Smooth muscle cell (in vitro differentiated cells): ENCODE data around the gene TMC5. TPM values are rescaled to one million over a fixed set of nuclear protein-coding genes. Genes with fewer than 3 reads are reported as not detected.

Source experiments
- DNase-seq: peaks from one replicate; lab custom pipeline; 2025; ENCODE audit not compliant: unreplicated experiment; lab: John Stamatoyannopoulos, UW
- H2AFZ ChIP-seq: fragments of 200-600 bp; sonication (generic); 2 replicates; pipeline ENCODE4 v1.6.0; 2016; ENCODE audit warnings: antibody characterized with exemption, low read depth, mild to moderate bottlenecking
- H3F3A ChIP-seq: fragments of 200-600 bp; sonication (generic); 2 replicates; pipeline ENCODE4 v1.6.0; 2017; ENCODE audit warnings: antibody characterized with exemption, low read depth
- H3K27ac ChIP-seq: fragments of 200-600 bp; sonication (generic); 2 replicates; pipeline ENCODE4 v1.5.1; 2016; ENCODE audit warnings: low read depth, mild to moderate bottlenecking
- H3K27me3 ChIP-seq: fragments of 200-600 bp; sonication (generic); 2 replicates; pipeline ENCODE4 v1.6.1; 2016; ENCODE audit warnings: low read depth, mild to moderate bottlenecking
- H3K36me3 ChIP-seq: fragments of 200-600 bp; sonication (generic); 2 replicates; pipeline ENCODE4 v1.5.1; 2016; ENCODE audit warnings: low read depth
- H3K4me1 ChIP-seq: fragments of 200-600 bp; sonication (generic); 2 replicates; pipeline ENCODE4 v1.5.1; 2016; ENCODE audit warnings: low read depth
- H3K4me2 ChIP-seq: fragments of 200-600 bp; sonication (generic); 2 replicates; pipeline ENCODE4 v1.6.0; 2016; ENCODE audit warnings: mild to moderate bottlenecking
- H3K4me3 ChIP-seq: fragments of 200-600 bp; sonication (generic); 2 replicates; pipeline ENCODE4 v1.5.1; 2016; ENCODE audit warnings: mild to moderate bottlenecking
- H3K79me2 ChIP-seq: fragments of 200-600 bp; sonication (generic); 2 replicates; pipeline ENCODE4 v1.6.0; 2016; ENCODE audit warnings: low read depth, mild to moderate bottlenecking
- H3K9ac ChIP-seq: fragments of 200-600 bp; sonication (generic); 2 replicates; pipeline ENCODE4 v1.6.0; 2016; ENCODE audit warnings: low read depth
- H3K9me3 ChIP-seq: fragments of 200-600 bp; sonication (generic); replicated peaks from 2 replicates; pipeline ENCODE4 v1.5.1; 2016; ENCODE audit warnings: low read depth
- H4K20me1 ChIP-seq: fragments of 200-600 bp; sonication (generic); 2 replicates; pipeline ENCODE4 v1.6.0; 2016; ENCODE audit warnings: low read depth
- CTCF ChIP-seq: fragments of 200-600 bp; sonication (generic); IDR thresholded peaks from 2 replicates; pipeline ENCODE4 v1.5.1; 2017; ENCODE audit warnings: borderline replicate concordance, mild to moderate bottlenecking, antibody characterized with exemption; ENCODE audit not compliant: insufficient read depth, poor library complexity, severe bottlenecking
- WGBS: methylation state at CpG from one replicate; pipeline ENCODE4 v1.1.7; 2016; ENCODE audit warnings: low lambda C conversion rate; 5-methylcytosine and 5-hydroxymethylcytosine counted together
- polyA plus RNA-seq: library from polyadenylated mRNA; unstranded; fragments of >200 nt; fragmentation: Nextera tagmentation; extraction: Ambion mirVana; gene quantifications from 2 replicates; pipeline ENCODE4 v1.2.1, GENCODE V29; 2016
- total RNA-seq: library from RNA; depleted of rRNA; stranded (reverse); fragments of >200 nt; gene quantifications from 2 replicates; pipeline ENCODE4 v1.2.3, GENCODE V29; 2014

TMC5 gene
- total and polyA plus RNA-seq, 2 experiments from 2014 or later = 0.18 TPM; not detected in 1

DNA sequence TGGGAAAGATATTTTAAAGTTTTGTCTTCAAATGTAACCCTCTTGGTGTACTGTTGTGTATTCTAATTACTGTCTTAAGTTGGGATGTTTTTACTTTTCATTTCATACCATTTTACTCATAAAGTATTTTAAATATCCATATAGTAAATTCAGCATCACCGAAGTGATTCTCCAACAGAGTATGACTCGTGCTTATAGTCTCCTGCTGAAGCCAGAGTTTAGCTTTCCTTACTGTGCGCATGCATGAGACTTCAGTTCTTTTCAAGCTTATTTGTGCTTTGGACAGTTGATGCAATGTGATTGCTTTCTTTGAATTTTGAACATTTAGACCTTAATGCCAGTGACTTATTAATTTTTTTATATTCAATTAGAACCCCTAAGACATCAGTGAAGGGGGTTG is 130.5 kb downstream of the TMC5 start:
- 96% methylated on average over 3 of the region's 3 CpGs for WGBS
- H3F3A ChIP-seq = no peaks in the 10 kb centered on the region
- TF ChIP-seq CTCF = no peak
- no peak overlapping the region for H2AFZ ChIP-seq
- peaks cover 4% of the 10 kb centered on the region for H3K79me2 ChIP-seq
- no peak overlapping the region for H3K4me2 ChIP-seq
- DNase-seq = no peak
- H3K4me1 ChIP-seq = no peaks in the 10 kb centered on the region
- no peak overlapping the region for H3K9ac ChIP-seq
- H4K20me1 ChIP-seq = no peaks in the 10 kb centered on the region
- H3K9me3 ChIP-seq = no peaks in the 10 kb centered on the region
- H3K27ac ChIP-seq = no peak overlapping the region
- H3K27me3 ChIP-seq = no peaks in the 10 kb centered on the region
- no peaks in the 10 kb centered on the region for H3K36me3 ChIP-seq
- no peak overlapping the region for H3K4me3 ChIP-seq

Other genes starting within 250 kb of the TMC5 start
- 2.0 and 2.2 TPM in 2 replicates for gene SYT17, start 249.6 kb upstream of the TMC5 start, total RNA-seq
- gene SYT17, start 249.6 kb upstream of the TMC5 start, polyA plus RNA-seq = 3.9 and 4.0 TPM in 2 replicates
- not detected in 2 replicates for gene CLEC19A, start 132.2 kb upstream of the TMC5 start, total RNA-seq
- gene CLEC19A, start 132.2 kb upstream of the TMC5 start, polyA plus RNA-seq = not detected in 2 replicates
- 46.0 and 50.2 TPM in 2 replicates for gene GDE1, start 104.2 kb downstream of the TMC5 start, total RNA-seq
- gene GDE1, start 104.2 kb downstream of the TMC5 start, polyA plus RNA-seq = 43.8 and 57.3 TPM in 2 replicates
- 9.3 and 11.7 TPM in 2 replicates for gene CCP110, start 106.1 kb downstream of the TMC5 start, total RNA-seq
- gene CCP110, start 106.1 kb downstream of the TMC5 start, polyA plus RNA-seq = 6.2 and 7.9 TPM in 2 replicates
- gene VPS35L, start 137.8 kb downstream of the TMC5 start, total RNA-seq = 37.2 and 47.4 TPM in 2 replicates
- gene VPS35L, start 137.8 kb downstream of the TMC5 start, polyA plus RNA-seq = 46.7 and 49.1 TPM in 2 replicates